K562 (cell line): ENCODE measurements around the gene NHLH2. TPM values are rescaled to one million over a fixed set of nuclear protein-coding genes. Genes with fewer than 3 reads are reported as not detected.

Experiments
- ATAC-seq: fragments of 200-7000 bp; cut with Tn5 transposase; 3 replicates; pipeline ENCODE4 v1.9.1; 2020; ENCODE audit warnings: moderate library complexity
- BruUV-seq: library from RNA; stranded (reverse); fragments of 400-500 nt; replicated peaks from 2 replicates; lab custom pipeline; 2021; lab: Mats Ljungman, UMichigan
- CTCF ChIA-PET: fragments of 300-600 bp; formaldehyde crosslinking; extraction: SDS; loops from one replicate; lab custom pipeline; 2021; ENCODE audit warnings: low intra/inter-chr PET ratio; lab: Yijun Ruan, JAX
- POLR2A ChIA-PET: fragments of 300-600, 350-650 bp; sonication (Branson Sonifier 250); formaldehyde crosslinking; extraction: SDS; loops from one replicate; lab custom pipeline; 2021; ENCODE audit warnings: antibody characterized with exemption, inconsistent platforms; lab: Yijun Ruan, JAX
- DNase-seq, 4 experiments: peaks; one replicate each; pipeline versions ENCODE4 v3.0.0 to v3.0.0-alpha.2; 2011 to 2018; ENCODE audit warnings: low spot score in 3 of 4, mixed read lengths in 3 of 4; ENCODE audit errors: extremely low read depth in 1 of 4
- FAIRE-seq: peaks from 2 replicates; lab custom pipeline; 2011; peaks lifted over from hg19 to GRCh38; lab: Jason Lieb, UNC
- H2AFZ ChIP-seq: 2 replicates; pipeline ENCODE4 v1.6.0; 2011; ENCODE audit warnings: low read depth, low read length, control low read depth, inconsistent platforms
- H3K27ac ChIP-seq: fragments of 200-600 bp; 3 replicates; pipeline ENCODE4 v1.8.0; 2011; ENCODE audit warnings: low read depth, mild to moderate bottlenecking, control low read depth, inconsistent platforms, low read length, moderate library complexity, mixed read lengths; ENCODE audit errors: extremely low read depth
- H3K27me3 ChIP-seq, 2 experiments: fragments of 300-600 bp in 1 of 2; 2 replicates in 1 of 2; 3 replicates in 1 of 2; pipeline versions ENCODE4 v1.6.0 to v1.8.0; 2011; ENCODE audit warnings: inconsistent platforms in 2 of 2, low read length in 2 of 2, mild to moderate bottlenecking in 1 of 2, mixed read lengths in 1 of 2, moderate library complexity in 1 of 2; ENCODE audit not compliant: control insufficient read depth in 2 of 2, insufficient read depth in 2 of 2
- H3K36me3 ChIP-seq: fragments of 300-600 bp; 3 replicates; pipeline ENCODE4 v1.8.0; 2011; ENCODE audit warnings: mild to moderate bottlenecking, low read length, inconsistent platforms; ENCODE audit not compliant: control insufficient read depth, insufficient read depth
- H3K4me1 ChIP-seq, 2 experiments: fragments of 200-600 bp in 1 of 2; replicated peaks in 1 of 2; 2 replicates in 1 of 2; 3 replicates in 1 of 2; pipeline versions ENCODE4 v1.5.1 to v1.8.0; 2011; ENCODE audit warnings: inconsistent platforms in 2 of 2, low read length in 2 of 2, mild to moderate bottlenecking in 1 of 2, mixed read lengths in 1 of 2, moderate library complexity in 1 of 2; ENCODE audit not compliant: control insufficient read depth in 2 of 2, insufficient read depth in 2 of 2
- H3K4me2 ChIP-seq: 2 replicates; pipeline ENCODE4 v1.6.1; 2011; ENCODE audit warnings: low read length, control low read depth, inconsistent platforms, mixed read lengths; ENCODE audit not compliant: insufficient read depth
- H3K4me3 ChIP-seq: fragments of 200-600 bp; sonication (generic), shearing (Covaris generic); 2 replicates; pipeline ENCODE4 v1.5.1; 2016; ENCODE audit warnings: control low read depth, inconsistent platforms
- H3K79me2 ChIP-seq: fragments of 200-600 bp; 3 replicates; pipeline ENCODE4 v1.8.0; 2011; ENCODE audit warnings: low read length, inconsistent platforms; ENCODE audit not compliant: control insufficient read depth, insufficient read depth
- H3K9ac ChIP-seq, 2 experiments: 2 replicates each; pipeline versions ENCODE4 v1.6.0 to v1.6.1; 2011; ENCODE audit warnings: low read depth in 2 of 2, low read length in 2 of 2, control low read depth in 1 of 2, inconsistent platforms in 1 of 2, mild to moderate bottlenecking in 1 of 2, mixed read lengths in 1 of 2; ENCODE audit not compliant: insufficient read depth in 1 of 2
- H3K9me1 ChIP-seq: one replicate; pipeline ENCODE4 v1.6.0; 2011; ENCODE audit warnings: inconsistent platforms, mild to moderate bottlenecking, low read length, moderate library complexity; ENCODE audit not compliant: control insufficient read depth, insufficient read depth
- H3K9me3 ChIP-seq: replicated peaks from 2 replicates; pipeline ENCODE4 v1.5.1; 2011; ENCODE audit warnings: low read depth, low read length, inconsistent platforms; ENCODE audit not compliant: control insufficient read depth, insufficient read depth
- H4K20me1 ChIP-seq: replicated peaks from 2 replicates; pipeline ENCODE4 v1.6.1; 2011; ENCODE audit warnings: low read length, inconsistent platforms, mixed read lengths; ENCODE audit not compliant: control insufficient read depth, insufficient read depth
- CEBPG ChIP-seq, 3 experiments: fragments of 200-800 bp in 1 of 3; sonication (Bioruptor generic) in 1 of 3; sonication (generic) in 1 of 3; formaldehyde crosslinking in 1 of 3; IDR thresholded peaks in 2 of 3; conservative IDR thresholded peaks in 1 of 3; 2 replicates each; pipeline versions ENCODE4 v1.6.1 to v1.8.0; 2016 to 2022; ENCODE audit warnings: missing compliant biosample characterization in 2 of 3, missing genetic modification characterization in 2 of 3, mild to moderate bottlenecking in 1 of 3, missing genetic modification reagents in 1 of 3
- FOSL1 ChIP-seq: fragments of 200-800 bp; sonication (Bioruptor generic); conservative IDR thresholded peaks from 2 replicates; pipeline ENCODE4 v1.6.1; 2016; ENCODE audit warnings: missing genetic modification characterization, missing compliant biosample characterization
- JUN ChIP-seq, 2 experiments: sonication (generic) in 1 of 2; formaldehyde crosslinking in 1 of 2; IDR thresholded peaks; 2 replicates each; pipeline versions ENCODE4 v1.6.1 to v1.8.0; 2012 to 2022; ENCODE audit warnings: borderline replicate concordance in 2 of 2, mild to moderate bottlenecking in 2 of 2, improper control_type of control experiment in 1 of 2, low read depth in 1 of 2, low read length in 1 of 2, missing genetic modification reagents in 1 of 2
- JUNB ChIP-seq: fragments of 450-650 bp; formaldehyde crosslinking; conservative IDR thresholded peaks from 2 replicates; pipeline ENCODE4 v1.4.0; 2020; ENCODE audit warnings: mild to moderate bottlenecking
- JUND ChIP-seq, 2 experiments: IDR thresholded peaks; 2 replicates in 1 of 2; 3 replicates in 1 of 2; pipeline ENCODE4 v1.6.1; 2011; ENCODE audit warnings: borderline replicate concordance in 2 of 2, low read depth in 2 of 2, low read length in 2 of 2, improper control_type of control experiment in 1 of 2, missing biosample characterization in 1 of 2, missing genetic modification characterization in 1 of 2, missing genetic modification reagents in 1 of 2
- TSC22D4 ChIP-seq: fragments of 450-650 bp; IDR thresholded peaks from 2 replicates; pipeline ENCODE4 v1.6.1; 2016; ENCODE audit warnings: missing genetic modification characterization, missing biosample characterization, control low read depth
- ZFP1 ChIP-seq: fragments of 450-650 bp; formaldehyde crosslinking; IDR thresholded peaks from 2 replicates; pipeline ENCODE4 v1.4.0; 2020; ENCODE audit warnings: mild to moderate bottlenecking, mixed read lengths
- ZNF583 ChIP-seq: fragments of 250-450 bp; sonication (Bioruptor Pico); IDR thresholded peaks from 2 replicates; pipeline ENCODE4 v1.4.0; 2020
- WGBS: fragments of 100-300 bp; shearing (Covaris generic); methylation state at CpG from one replicate; pipeline ENCODE4 v1.1.6; 2016; ENCODE audit warnings: low coverage, mixed read lengths; ENCODE audit not compliant: insufficient coverage; ENCODE audit errors: missing lambda C conversion rate; 5-methylcytosine and 5-hydroxymethylcytosine counted together
- in situ Hi-C: fragments of 300-500 bp; cut with MboI; formaldehyde crosslinking; loops from 4 replicates; pipeline ENCODE4 v1.15.0; 2018; ENCODE audit warnings: inconsistent platforms, mixed read lengths
- intact Hi-C: fragments of 100-400 bp; cut with micrococcal nuclease; formaldehyde crosslinking; loops from 2 replicates; pipeline ENCODE4 v1.14.2; 2022
- polyA plus RNA-seq, 8 experiments: library from polyadenylated mRNA; depleted of rRNA in 4 of 8; stranded (reverse) in 5 of 8; unstranded in 3 of 8; fragments of >200 nt; fragmentation: Nextera tagmentation in 2 of 8; fragmentation: Illumina TruSeq in 1 of 8; extraction: Ambion mirVana in 2 of 8; extraction: Trizol in 1 of 8; gene quantifications; 2 replicates each; pipeline versions ENCODE4 v1.2.1 to v1.2.3, GENCODE V29; 2011 to 2014; ENCODE audit warnings: inconsistent platforms in 1 of 8, missing spikeins in 1 of 8
- total RNA-seq, 7 experiments: library from RNA; depleted of rRNA in 6 of 7; stranded (reverse); fragments of >200 nt in 6 of 7; fragmentation: Illumina TruSeq in 2 of 7; extraction: Trizol in 2 of 7; gene quantifications; 2 replicates each; pipeline versions ENCODE4 v1.2.1 to v1.2.3, GENCODE V29; 2011 to 2021; ENCODE audit warnings: low replicate concordance in 1 of 7
- TF ChIP-seq, protein P1 (sequence below), 2 experiments: fragments of 450-650 bp in 1 of 2; sonication (generic) in 1 of 2; formaldehyde crosslinking in 1 of 2; IDR thresholded peaks in 1 of 2; conservative IDR thresholded peaks in 1 of 2; 2 replicates each; pipeline versions ENCODE4 v1.6.1 to v1.8.1; 2016 to 2023; ENCODE audit warnings: mild to moderate bottlenecking in 2 of 2, moderate library complexity in 2 of 2, inconsistent platforms in 1 of 2, missing genetic modification reagents in 1 of 2

NHLH2 gene
- total and polyA plus RNA-seq, 9 of the 15 experiments (the other 6 are each of a cell fraction or from before 2014, with no cell fraction given) = not detected

DNA sequence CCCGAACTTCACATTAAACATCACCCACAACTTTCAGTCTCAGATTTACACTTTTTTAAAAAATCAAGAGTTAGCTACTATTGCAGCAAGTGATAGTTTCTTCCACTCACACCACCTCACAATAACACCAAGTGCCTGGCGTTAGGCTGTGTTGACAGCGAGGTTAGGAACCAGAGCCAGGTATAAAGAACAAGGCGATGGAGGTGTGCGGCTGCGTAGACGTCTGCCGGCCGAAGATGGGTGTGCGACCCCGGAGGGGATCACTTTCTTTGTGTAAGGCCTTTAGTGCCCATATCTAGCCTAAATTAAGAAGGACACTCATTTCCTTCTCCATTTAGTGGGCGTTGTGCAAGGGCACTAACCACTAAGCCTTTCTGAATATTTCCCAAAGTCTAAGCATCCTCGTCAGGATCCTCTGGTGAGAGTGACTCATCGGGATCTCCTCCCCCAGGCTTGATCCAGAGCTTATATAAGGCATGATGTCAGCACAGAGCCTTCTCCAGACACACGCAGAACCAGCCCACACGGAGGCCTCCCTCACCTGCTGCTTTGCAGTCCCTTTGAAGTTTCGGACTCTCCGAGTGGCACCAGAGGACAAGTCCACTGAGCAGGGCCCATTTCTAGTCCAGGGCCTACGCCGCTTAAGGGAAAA is 11.8 kb downstream of the NHLH2 start:
- Histone ChIP-seq H4K20me1 (no peaks in the 10 kb centered on the region), H3K9me1 (no peaks in the 10 kb centered on the region), H3K4me1 (peaks cover 0 to 10% of the 10 kb centered on the region in 2 experiments; a peak in 3 of 5 replicates), H3K27me3 (peaks cover 0 to 15% of the 10 kb centered on the region in 2 experiments; a peak in 4 of 5 replicates), H2AFZ (no peak overlapping the region), H3K79me2 (no peaks in the 10 kb centered on the region), H3K9ac (no peak overlapping the region), H3K4me3 (no peak overlapping the region), H3K9me3 (no peaks in the 10 kb centered on the region), H3K36me3 (no peaks in the 10 kb centered on the region), H3K27ac (no peak overlapping the region), H3K4me2 (no peak overlapping the region)
- in situ Hi-C loops (no loop called here), intact Hi-C loops (no loop called here)
- ATAC-seq (peak; percentile 41), DNase-seq (peak; percentile 21 to 29 (median 27)), FAIRE-seq (no peak)
- WGBS = 46% methylated on average over 20 of the region's 20 CpGs
- ChIA-PET POLR2A (interaction anchor here (0.7 kb wide), 1 partner anchor 1483 kb away, joined by 3 read pairs; no protein-coding TSS in a partner anchor), CTCF (no interaction called here)
- TF ChIP-seq TSC22D4 (tag) = no peak
- TF ChIP-seq, protein P1, sequence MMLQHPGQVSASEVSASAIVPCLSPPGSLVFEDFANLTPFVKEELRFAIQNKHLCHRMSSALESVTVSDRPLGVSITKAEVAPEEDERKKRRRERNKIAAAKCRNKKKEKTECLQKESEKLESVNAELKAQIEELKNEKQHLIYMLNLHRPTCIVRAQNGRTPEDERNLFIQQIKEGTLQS (IDR thresholded peaks at IDR 0.05) = peak; percentile 78
- TF ChIP-seq, protein P1 (CRISPR knock-in tag; conservative IDR thresholded peaks at IDR 0.05) = no peak
- no peak for TF ChIP-seq ZFP1 (CRISPR knock-in tag)
- peak; percentile 65; the same call in 1 of the 2 replicates for TF ChIP-seq JUN (IDR thresholded peaks at IDR 0.05; ENCODE audit: borderline replicate concordance, low read depth, low read length)
- TF ChIP-seq JUN (CRISPR knock-in tag; IDR thresholded peaks at IDR 0.05; ENCODE audit: borderline replicate concordance) = no peak
- peak; percentile 75; the same call in 1 of the 2 replicates for TF ChIP-seq JUND (IDR thresholded peaks at IDR 0.05; ENCODE audit: borderline replicate concordance, low read depth, low read length)
- peak; percentile 47; the same call in 2 of the 3 replicates for TF ChIP-seq JUND (tag; IDR thresholded peaks at IDR 0.05; ENCODE audit: borderline replicate concordance, low read depth, low read length)
- TF ChIP-seq FOSL1 (tag) = peak; percentile 54
- TF ChIP-seq CEBPG (CRISPR knock-in tag; IDR thresholded peaks at IDR 0.05) = no peak
- peak in 1 of 2 experiments; percentile 44; a peak in 1 of 4 replicates for TF ChIP-seq CEBPG (tag; conservative IDR thresholded peaks at IDR 0.05 in 1 of 2, IDR thresholded peaks at IDR 0.05 in 1 of 2)
- no peak for TF ChIP-seq ZNF583
- 0 out of 2 replicates have a peak, but pooled peaks have one; percentile 12 for TF ChIP-seq JUNB
- no TSS peak for BruUV-seq
